OCI-LY7 (cell line): ENCODE data around the gene RNF217. TPM values are rescaled to one million over a fixed set of nuclear protein-coding genes. Genes with fewer than 3 reads are reported as not detected.

Experiments used
- BruUV-seq: library from RNA; stranded (reverse); fragments of 400-500 nt; replicated peaks from 2 replicates; lab custom pipeline; 2021; lab: Mats Ljungman, UMichigan
- CTCF ChIA-PET: fragments of 300-600 bp; sonication (Branson Sonifier 250); formaldehyde crosslinking; loops from one replicate; lab custom pipeline; 2022; ENCODE audit warnings: antibody characterized with exemption; ENCODE audit not compliant: unreplicated experiment; lab: Charles Lee
- POLR2A ChIA-PET: fragments of 300-600 bp; sonication (Branson Sonifier 250); formaldehyde crosslinking; loops from one replicate; lab custom pipeline; 2022; ENCODE audit warnings: antibody characterized with exemption; lab: Charles Lee
- DNase-seq: peaks from one replicate; pipeline ENCODE4 v3.0.0-alpha.2; 2015; ENCODE audit warnings: low spot score
- H2AFZ ChIP-seq: fragments of 200-600 bp; sonication (generic), shearing (Covaris generic); 2 replicates; pipeline ENCODE4 v1.6.1; 2014; ENCODE audit warnings: mild to moderate bottlenecking, antibody characterized with exemption, low read length, moderate library complexity
- H3K27ac ChIP-seq: fragments of 200-600 bp; sonication (generic); 2 replicates; pipeline ENCODE4 v1.5.1; 2014; ENCODE audit warnings: mixed run types, low read depth, mild to moderate bottlenecking, moderate library complexity, low read length, inconsistent platforms; ENCODE audit not compliant: poor library complexity, severe bottlenecking
- H3K36me3 ChIP-seq: fragments of 200-600 bp; sonication (generic); 2 replicates; pipeline ENCODE4 v1.6.1; 2014; ENCODE audit warnings: mild to moderate bottlenecking, antibody characterized with exemption, low read length, moderate library complexity, mixed read lengths; ENCODE audit not compliant: insufficient read depth
- H3K4me1 ChIP-seq: fragments of 200-600 bp; sonication (generic); 2 replicates; pipeline ENCODE4 v1.5.1; 2014; ENCODE audit warnings: mild to moderate bottlenecking, low read length; ENCODE audit not compliant: insufficient read depth, poor library complexity, severe bottlenecking
- H3K4me2 ChIP-seq: fragments of 200-600 bp; sonication (generic); 2 replicates; pipeline ENCODE4 v1.6.1; 2014; ENCODE audit warnings: mild to moderate bottlenecking, low read length
- H3K4me3 ChIP-seq: fragments of 200-600 bp; sonication (generic); 2 replicates; pipeline ENCODE4 v1.5.1; 2014; ENCODE audit warnings: mild to moderate bottlenecking, low read depth, low read length; ENCODE audit not compliant: poor library complexity, severe bottlenecking
- H3K79me2 ChIP-seq: fragments of 200-600 bp; sonication (generic); 2 replicates; pipeline ENCODE4 v1.6.1; 2016; ENCODE audit warnings: low read depth, mild to moderate bottlenecking, low read length, moderate library complexity, mixed read lengths; ENCODE audit not compliant: insufficient read depth
- H3K9me2 ChIP-seq: fragments of 200-600 bp; sonication (generic); 2 replicates; pipeline ENCODE4 v1.6.1; 2016; ENCODE audit warnings: mild to moderate bottlenecking, low read length, mixed read lengths; ENCODE audit not compliant: insufficient read depth
- H3K9me3 ChIP-seq: fragments of 200-600 bp; sonication (generic); 2 replicates; pipeline ENCODE4 v1.6.1; 2014; ENCODE audit warnings: mild to moderate bottlenecking, mixed run types, low read length, mixed read lengths
- H4K20me1 ChIP-seq: fragments of 200-600 bp; sonication (generic); 2 replicates; pipeline ENCODE4 v1.6.1; 2014; ENCODE audit warnings: mild to moderate bottlenecking, antibody characterized with exemption, low read length, moderate library complexity, mixed read lengths; ENCODE audit not compliant: insufficient read depth
- EZH2phosphoT487 ChIP-seq: fragments of 200-600 bp; sonication (generic); IDR thresholded peaks from 2 replicates; pipeline ENCODE4 v1.6.1; 2018; ENCODE audit warnings: low read depth, borderline replicate concordance, mild to moderate bottlenecking, mixed run types, antibody characterized with exemption, low read length, moderate library complexity, mixed read lengths
- intact Hi-C: fragments of 100-400 bp; cut with micrococcal nuclease; formaldehyde crosslinking; loops from one replicate; pipeline ENCODE4 v1.10.0; 2022; ENCODE audit not compliant: unreplicated experiment
- total RNA-seq, 2 experiments: library from RNA; depleted of rRNA in 1 of 2; stranded (reverse); fragments of >200 nt in 1 of 2; shearing (Covaris generic) in 1 of 2; gene quantifications; 2 replicates each; pipeline ENCODE4 v1.2.3, GENCODE V29; 2014 to 2022
- TF ChIP-seq, protein P1 (sequence below): fragments of 200-600 bp; sonication (generic); conservative IDR thresholded peaks from 2 replicates; pipeline ENCODE4 v1.5.1; 2014; ENCODE audit warnings: mild to moderate bottlenecking, antibody characterized with exemption, low read length, moderate library complexity, mixed read lengths

The RNF217 gene
- total RNA-seq, 2 experiments from 2014 or later, result not detected

DNA sequence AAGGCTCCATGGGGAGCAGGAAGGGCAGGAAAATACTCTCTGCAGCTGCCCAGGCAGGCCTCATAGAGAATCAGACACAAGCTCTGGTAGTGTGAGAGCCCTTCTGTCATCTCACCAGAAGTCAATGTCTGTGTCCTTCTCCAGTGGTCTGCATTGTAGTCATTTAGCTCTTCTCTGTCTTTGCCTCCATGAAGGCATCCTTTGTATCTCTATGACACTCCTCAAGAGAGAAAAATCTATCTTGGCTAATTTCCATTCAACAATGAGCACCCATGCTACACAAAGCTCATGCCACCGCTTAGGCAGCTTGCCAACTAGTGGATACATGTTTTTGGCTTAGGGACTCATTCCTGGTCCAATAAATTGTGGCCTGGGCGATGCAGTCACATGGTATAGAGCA lies 92.1 kb downstream of the RNF217 start:
- no peak overlapping the region for H3K27ac ChIP-seq
- no peak overlapping the region for H3K4me2 ChIP-seq
- no peak for TF ChIP-seq EZH2phosphoT487
- TF ChIP-seq, protein P1, sequence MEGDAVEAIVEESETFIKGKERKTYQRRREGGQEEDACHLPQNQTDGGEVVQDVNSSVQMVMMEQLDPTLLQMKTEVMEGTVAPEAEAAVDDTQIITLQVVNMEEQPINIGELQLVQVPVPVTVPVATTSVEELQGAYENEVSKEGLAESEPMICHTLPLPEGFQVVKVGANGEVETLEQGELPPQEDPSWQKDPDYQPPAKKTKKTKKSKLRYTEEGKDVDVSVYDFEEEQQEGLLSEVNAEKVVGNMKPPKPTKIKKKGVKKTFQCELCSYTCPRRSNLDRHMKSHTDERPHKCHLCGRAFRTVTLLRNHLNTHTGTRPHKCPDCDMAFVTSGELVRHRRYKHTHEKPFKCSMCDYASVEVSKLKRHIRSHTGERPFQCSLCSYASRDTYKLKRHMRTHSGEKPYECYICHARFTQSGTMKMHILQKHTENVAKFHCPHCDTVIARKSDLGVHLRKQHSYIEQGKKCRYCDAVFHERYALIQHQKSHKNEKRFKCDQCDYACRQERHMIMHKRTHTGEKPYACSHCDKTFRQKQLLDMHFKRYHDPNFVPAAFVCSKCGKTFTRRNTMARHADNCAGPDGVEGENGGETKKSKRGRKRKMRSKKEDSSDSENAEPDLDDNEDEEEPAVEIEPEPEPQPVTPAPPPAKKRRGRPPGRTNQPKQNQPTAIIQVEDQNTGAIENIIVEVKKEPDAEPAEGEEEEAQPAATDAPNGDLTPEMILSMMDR, result no peak
- BruUV-seq, result no TSS peak
- no peak for DNase-seq
- no peak overlapping the region for H2AFZ ChIP-seq
- H3K9me3 ChIP-seq, result no peaks in the 10 kb centered on the region
- H4K20me1 ChIP-seq, result no peaks in the 10 kb centered on the region
- no peaks in the 10 kb centered on the region for H3K9me2 ChIP-seq
- H3K79me2 ChIP-seq, result no peaks in the 10 kb centered on the region
- no peak overlapping the region for H3K4me3 ChIP-seq
- CTCF ChIA-PET, result no interaction called here
- intact Hi-C loops, result no loop called here
- H3K36me3 ChIP-seq, result no peaks in the 10 kb centered on the region
- POLR2A ChIA-PET, result no interaction called here
- no peaks in the 10 kb centered on the region for H3K4me1 ChIP-seq

DNA sequence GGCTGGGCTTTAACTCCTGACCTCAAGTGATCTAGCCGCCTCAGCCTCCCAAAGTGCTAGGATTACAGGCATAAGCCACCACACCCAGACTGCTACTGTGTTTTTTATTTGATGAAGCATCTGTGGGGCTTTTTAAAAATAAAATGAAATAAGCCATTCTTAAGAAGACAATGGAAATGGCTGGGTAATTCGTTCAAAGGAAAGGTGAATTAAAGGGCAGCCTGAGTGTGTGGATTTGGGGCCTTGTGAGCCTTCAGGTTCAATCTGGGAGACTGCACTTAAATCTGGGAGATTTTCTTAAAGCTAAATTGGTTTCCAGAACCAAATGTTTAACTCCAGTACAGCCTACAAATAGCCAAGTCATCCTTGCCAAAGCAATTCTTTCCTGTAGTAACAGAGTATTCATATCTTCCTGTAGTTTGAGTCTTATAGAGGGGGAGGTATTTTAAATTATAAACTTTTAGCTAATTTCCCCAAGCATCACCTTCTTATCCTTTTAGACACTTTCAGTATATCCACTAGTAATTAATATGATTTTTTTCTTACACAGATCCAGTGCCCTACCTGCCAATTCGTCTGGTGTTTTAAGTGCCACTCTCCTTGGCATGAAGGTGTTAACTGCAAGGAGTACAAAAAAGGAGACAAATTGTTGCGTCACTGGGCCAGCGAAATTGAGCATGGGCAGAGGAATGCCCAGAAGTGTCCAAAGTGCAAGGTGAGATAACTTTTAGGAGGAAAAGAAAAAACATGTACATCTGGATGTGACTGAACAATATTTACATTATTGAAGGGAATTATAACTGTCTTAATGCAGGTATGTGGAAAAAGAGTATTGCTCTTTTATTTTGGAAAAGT lies 95.4 kb downstream of the RNF217 start:
- TF ChIP-seq EZH2phosphoT487, result no peak
- TF ChIP-seq, protein P1, result no peak
- Histone ChIP-seq H3K27ac (no peak overlapping the region), H3K79me2 (no peaks in the 10 kb centered on the region), H3K9me3 (no peaks in the 10 kb centered on the region), H3K4me3 (no peak overlapping the region), H3K4me2 (no peak overlapping the region), H3K4me1 (no peaks in the 10 kb centered on the region), H2AFZ (no peak overlapping the region), H4K20me1 (no peaks in the 10 kb centered on the region), H3K36me3 (no peaks in the 10 kb centered on the region), H3K9me2 (no peaks in the 10 kb centered on the region)
- no peak for DNase-seq
- intact Hi-C loops, result no loop called here
- POLR2A ChIA-PET, result interaction anchor here (0.6 kb wide), 1 partner anchor 30 kb away, joined by 3 read pairs; no protein-coding TSS in a partner anchor
- BruUV-seq, result no TSS peak
- CTCF ChIA-PET, result no interaction called here

DNA sequence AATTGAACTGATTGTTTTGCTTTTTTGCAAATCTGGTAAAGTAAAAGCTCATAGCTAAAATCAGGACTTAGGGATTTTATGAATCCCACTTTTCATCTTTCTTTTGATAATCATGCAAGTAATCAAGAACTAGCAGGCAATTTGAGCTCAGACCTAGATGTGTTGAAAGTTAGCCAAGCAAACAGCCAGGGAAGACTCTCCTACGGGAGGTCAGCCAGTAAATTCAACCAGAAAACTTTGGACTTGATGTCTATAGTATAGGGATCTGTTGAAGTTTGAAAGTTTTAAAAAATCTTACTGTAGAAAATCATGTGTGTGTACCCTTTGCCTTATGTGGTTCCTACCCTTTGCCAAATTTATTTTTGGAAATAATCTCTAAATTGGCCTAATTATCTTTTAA lies 96.3 kb downstream of the RNF217 start:
- H3K4me2 ChIP-seq, result no peak overlapping the region
- no peaks in the 10 kb centered on the region for H3K4me1 ChIP-seq
- H3K79me2 ChIP-seq, result no peaks in the 10 kb centered on the region
- TF ChIP-seq, protein P1, result no peak
- no peak for TF ChIP-seq EZH2phosphoT487
- no peaks in the 10 kb centered on the region for H3K9me3 ChIP-seq
- no peaks in the 10 kb centered on the region for H4K20me1 ChIP-seq
- intact Hi-C loops, result no loop called here
- ChIA-PET POLR2A (interaction anchor here (0.6 kb wide), 1 partner anchor 29 kb away, joined by 3 read pairs; no protein-coding TSS in a partner anchor), CTCF (no interaction called here)
- no TSS peak for BruUV-seq
- no peak overlapping the region for H3K4me3 ChIP-seq
- H3K9me2 ChIP-seq, result no peaks in the 10 kb centered on the region
- no peak overlapping the region for H2AFZ ChIP-seq
- H3K27ac ChIP-seq, result no peak overlapping the region
- H3K36me3 ChIP-seq, result no peaks in the 10 kb centered on the region
- DNase-seq, result no peak
